Measurements from ENCODE around the gene ABHD15. TPM values are rescaled to one million over a fixed set of nuclear protein-coding genes. Genes with fewer than 3 reads are reported as not detected.
A peak's percentile ranks its signal among the peaks of the same experiment; 100 is the strongest.

The ABHD15 gene
- polyA plus RNA-seq, 3 donors = 3.1 to 4.6 (median 3.6) TPM

GRCh38 chr17:29589524-29590410 is 22.9 kb upstream of the ABHD15 start, which contains the start of gene GIT1:
Gene GIT1, minus strand, starts transcription at chr17:29589648. Its CDS starts 270 bp downstream, at chr17:29589378.
- peak; percentile 63 to 77 (median 71) for DNase-seq
- peak within 1 kb of the TSS; percentile 68 to 88 (median 73) for H3K4me3 ChIP-seq (replicated peaks in 1 of 3; ENCODE audit: low read depth in 2 of 3, low read length in 3 of 3)
- H2AFZ ChIP-seq (ENCODE audit: insufficient read depth, low read depth, low read length, poor library complexity, severe bottlenecking) = peak within 1 kb of the TSS; percentile 99
- no peaks in the 10 kb centered on the region for H3K9me3 ChIP-seq (replicated peaks in 1 of 2; ENCODE audit: control insufficient read depth in 1 of 2, insufficient read depth in 1 of 2, low read length in 2 of 2)
- peaks cover 80 to 85% of the 10 kb centered on the region in 2 donors for H3K4me1 ChIP-seq (ENCODE audit: control insufficient read depth in 1 of 2, insufficient read depth in 2 of 2, low read length in 2 of 2)
- Mint-ChIP-seq H3K27me3 (ENCODE audit: low read depth in 3 of 3) (peaks cover 21 to 38% (median 26%) of the 10 kb centered on the region in 3 donors), H3K4me3 (peak within 1 kb of the TSS; percentile 91 to 93), H3K36me3 (no peaks in the 10 kb centered on the region), H3K4me1 (peaks cover 80% of the 10 kb centered on the region), H3K9me3 (peaks cover 0 to 3% (median 0%) of the 10 kb centered on the region in 7 donors), H3K27ac (peak within 1 kb of the TSS in 6 of 7 donors; percentile 46 to 88 (median 56))
- H3K27me3 ChIP-seq (ENCODE audit: control insufficient read depth in 2 of 2, insufficient read depth in 2 of 2, low read length in 2 of 2) = peaks cover 2 to 27% of the 10 kb centered on the region in 2 donors
- H3K79me2 ChIP-seq (ENCODE audit: insufficient read depth, low read length) = peaks cover 43% of the 10 kb centered on the region
- intact Hi-C loops (cut with micrococcal nuclease) = loop anchor here (1.0 to 10.0 kb wide), 3 partner anchors 25 to 335 kb away; no protein-coding TSS in a partner anchor
- H3K36me3 ChIP-seq (replicated peaks in 1 of 2; ENCODE audit: control insufficient read depth in 1 of 2, insufficient read depth in 2 of 2, low read length in 2 of 2) = no peaks in the 10 kb centered on the region
- WGBS (ENCODE audit: insufficient coverage) = under 1% methylated on average over 50 of the region's 70 CpGs
- H3K4me2 ChIP-seq (replicated peaks; ENCODE audit: extremely low read depth, low read length, poor library complexity, severe bottlenecking) = peak within 1 kb of the TSS; percentile 96
- peak within 1 kb of the TSS; percentile 20 to 38 for H3K27ac ChIP-seq (ENCODE audit: low read depth in 1 of 2, low read length in 2 of 2)
- TF ChIP-seq CTCF (IDR thresholded peaks at IDR 0.05) = no peak
- peak within 1 kb of the TSS; percentile 51 for H3K9ac ChIP-seq (ENCODE audit: insufficient read depth, low read length, poor library complexity, severe bottlenecking)
- peaks cover 41% of the 10 kb centered on the region for H4K20me1 ChIP-seq (ENCODE audit: insufficient read depth, low read length)

GRCh38 chr17:29588562-29589411 is 21.9 kb upstream of the ABHD15 start:
- no peaks in the 10 kb centered on the region for H3K9me3 ChIP-seq (replicated peaks in 1 of 2; ENCODE audit: control insufficient read depth in 1 of 2, insufficient read depth in 1 of 2, low read length in 2 of 2)
- H3K79me2 ChIP-seq (ENCODE audit: insufficient read depth, low read length) = peaks cover 52% of the 10 kb centered on the region
- peak overlapping the region; percentile 52 for H2AFZ ChIP-seq (ENCODE audit: insufficient read depth, low read depth, low read length, poor library complexity, severe bottlenecking)
- TF ChIP-seq CTCF (IDR thresholded peaks at IDR 0.05) = no peak
- H3K4me1 Mint-ChIP-seq = peaks cover 82% of the 10 kb centered on the region
- peaks cover 0 to 1% of the 10 kb centered on the region in 2 donors for H3K36me3 Mint-ChIP-seq
- H3K9ac ChIP-seq (ENCODE audit: insufficient read depth, low read length, poor library complexity, severe bottlenecking) = peak overlapping the region; percentile 46
- H3K9me3 Mint-ChIP-seq = peaks cover 0 to 3% (median 0%) of the 10 kb centered on the region in 7 donors
- no peak for DNase-seq
- peak overlapping the region; percentile 20 to 38 for H3K27ac ChIP-seq (ENCODE audit: low read depth in 1 of 2, low read length in 2 of 2)
- peak overlapping the region; percentile 82 for H3K4me2 ChIP-seq (replicated peaks; ENCODE audit: extremely low read depth, low read length, poor library complexity, severe bottlenecking)
- H3K4me3 Mint-ChIP-seq = peak overlapping the region; percentile 91 to 93
- peaks cover 50% of the 10 kb centered on the region for H4K20me1 ChIP-seq (ENCODE audit: insufficient read depth, low read length)
- intact Hi-C loops (cut with micrococcal nuclease) = loop anchor here (1.0 to 10.0 kb wide), 3 partner anchors 26 to 336 kb away; no protein-coding TSS in a partner anchor
- H3K27ac Mint-ChIP-seq = peak overlapping the region in 6 of 7 donors; percentile 40 to 86 (median 48)
- H3K4me3 ChIP-seq (replicated peaks in 1 of 3; ENCODE audit: low read depth in 2 of 3, low read length in 3 of 3) = peak overlapping the region; percentile 68 to 79 (median 73)
- WGBS (ENCODE audit: insufficient coverage) = under 1% methylated on average over 61 of the region's 72 CpGs
- peaks cover 11 to 29% (median 17%) of the 10 kb centered on the region in 3 donors for H3K27me3 Mint-ChIP-seq (ENCODE audit: low read depth in 3 of 3)
- peaks cover 83 to 88% of the 10 kb centered on the region in 2 donors for H3K4me1 ChIP-seq (ENCODE audit: control insufficient read depth in 1 of 2, insufficient read depth in 2 of 2, low read length in 2 of 2)
- peaks cover 0 to 17% of the 10 kb centered on the region in 2 donors for H3K27me3 ChIP-seq (ENCODE audit: control insufficient read depth in 2 of 2, insufficient read depth in 2 of 2, low read length in 2 of 2)
- H3K36me3 ChIP-seq (replicated peaks in 1 of 2; ENCODE audit: control insufficient read depth in 1 of 2, insufficient read depth in 2 of 2, low read length in 2 of 2) = no peaks in the 10 kb centered on the region
